ENCODE measurements around the gene KCNA1. TPM values are rescaled to one million over a fixed set of nuclear protein-coding genes. Genes with fewer than 3 reads are reported as not detected.

The KCNA1 gene
- total and polyA plus RNA-seq, 2 donors (not counting 1 experiment from before 2014, with no cell fraction given) = not detected

GRCh38 chr12:4867384-4867783 lies 42.3 kb upstream of the KCNA1 start:
- Histone ChIP-seq H2AFZ (ENCODE audit: low read length) (no peak overlapping the region), H3K79me2 (ENCODE audit: control insufficient read depth, insufficient read depth, low read length) (no peaks in the 10 kb centered on the region), H3K9me3 (ENCODE audit: control insufficient read depth, insufficient read depth, low read depth, low read length) (no peaks in the 10 kb centered on the region), H3K4me2 (ENCODE audit: extremely low read depth, insufficient read depth, low read length) (no peak overlapping the region), H4K20me1 (ENCODE audit: control insufficient read depth, extremely low read depth, insufficient read depth, low read length) (no peaks in the 10 kb centered on the region), H3K4me1 (ENCODE audit: control insufficient read depth, extremely low read depth, insufficient read depth, low read length) (no peaks in the 10 kb centered on the region), H3K4me3 (replicated peaks in 1 of 4; ENCODE audit: control extremely low read depth in 1 of 4, insufficient read depth in 1 of 4, low read depth in 3 of 4, low read length in 4 of 4) (no peak overlapping the region), H3K9ac (ENCODE audit: insufficient read depth, low read length) (no peak overlapping the region), H3K27me3 (ENCODE audit: control insufficient read depth, insufficient read depth, low read length) (peaks cover 2% of the 10 kb centered on the region), H3K36me3 (ENCODE audit: control insufficient read depth, insufficient read depth, low read length) (no peaks in the 10 kb centered on the region), H3K27ac (ENCODE audit: insufficient read depth, low read length) (no peak overlapping the region)
- no peak for TF ChIP-seq CTCF (conservative IDR thresholded peaks at IDR 0.05 in 1 of 2, IDR thresholded peaks at IDR 0.05 in 1 of 2; ENCODE audit: low read depth in 1 of 2, low read length in 2 of 2)
- TF ChIP-seq EZH2 (IDR thresholded peaks at IDR 0.05; ENCODE audit: low read length, missing control alignments) = no peak
- DNase-seq (ENCODE audit: low read depth in 2 of 2) = no peak

DNA sequence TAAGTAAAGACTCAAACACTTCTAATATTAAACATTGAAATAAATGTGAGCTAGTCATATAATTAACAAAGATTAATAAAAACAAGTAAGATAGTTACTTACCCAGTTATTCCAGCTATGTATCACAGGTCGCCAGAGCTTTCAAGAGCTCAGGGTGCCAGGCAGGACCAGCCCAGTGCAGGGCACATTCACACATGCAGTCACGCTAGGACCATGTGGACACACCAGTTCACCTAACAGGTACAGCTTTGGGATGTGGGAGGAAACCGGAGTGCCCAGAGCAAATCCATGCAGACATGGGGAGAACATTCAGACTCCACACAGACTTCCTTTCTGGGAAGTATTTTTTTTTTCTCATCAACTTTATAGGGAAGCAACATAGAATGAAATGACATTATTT lies 39.3 kb upstream of the KCNA1 start:
- Histone ChIP-seq H3K9ac (ENCODE audit: insufficient read depth, low read length) (no peak overlapping the region), H3K9me3 (ENCODE audit: control insufficient read depth, insufficient read depth, low read depth, low read length) (no peaks in the 10 kb centered on the region), H2AFZ (ENCODE audit: low read length) (no peak overlapping the region), H3K36me3 (ENCODE audit: control insufficient read depth, insufficient read depth, low read length) (no peaks in the 10 kb centered on the region), H3K27me3 (ENCODE audit: control insufficient read depth, insufficient read depth, low read length) (no peaks in the 10 kb centered on the region), H4K20me1 (ENCODE audit: control insufficient read depth, extremely low read depth, insufficient read depth, low read length) (no peaks in the 10 kb centered on the region), H3K27ac (ENCODE audit: insufficient read depth, low read length) (no peak overlapping the region), H3K4me3 (replicated peaks in 1 of 4; ENCODE audit: control extremely low read depth in 1 of 4, insufficient read depth in 1 of 4, low read depth in 3 of 4, low read length in 4 of 4) (no peak overlapping the region), H3K4me2 (ENCODE audit: extremely low read depth, insufficient read depth, low read length) (no peak overlapping the region), H3K79me2 (ENCODE audit: control insufficient read depth, insufficient read depth, low read length) (no peaks in the 10 kb centered on the region), H3K4me1 (ENCODE audit: control insufficient read depth, extremely low read depth, insufficient read depth, low read length) (no peaks in the 10 kb centered on the region)
- DNase-seq (ENCODE audit: low read depth in 2 of 2) = no peak
- TF ChIP-seq EZH2 (IDR thresholded peaks at IDR 0.05; ENCODE audit: low read length, missing control alignments) (no peak), CTCF (conservative IDR thresholded peaks at IDR 0.05 in 1 of 2, IDR thresholded peaks at IDR 0.05 in 1 of 2; ENCODE audit: low read depth in 1 of 2, low read length in 2 of 2) (no peak)

GRCh38 chr12:4871514-4871913 lies 38.2 kb upstream of the KCNA1 start:
- H3K36me3 ChIP-seq (ENCODE audit: control insufficient read depth, insufficient read depth, low read length) = no peaks in the 10 kb centered on the region
- no peak overlapping the region for H2AFZ ChIP-seq (ENCODE audit: low read length)
- no peaks in the 10 kb centered on the region for H3K79me2 ChIP-seq (ENCODE audit: control insufficient read depth, insufficient read depth, low read length)
- H3K4me1 ChIP-seq (ENCODE audit: control insufficient read depth, extremely low read depth, insufficient read depth, low read length) = no peaks in the 10 kb centered on the region
- H3K9me3 ChIP-seq (ENCODE audit: control insufficient read depth, insufficient read depth, low read depth, low read length) = no peaks in the 10 kb centered on the region
- H3K9ac ChIP-seq (ENCODE audit: insufficient read depth, low read length) = no peak overlapping the region
- H3K4me2 ChIP-seq (ENCODE audit: extremely low read depth, insufficient read depth, low read length) = no peak overlapping the region
- H3K4me3 ChIP-seq (replicated peaks in 1 of 4; ENCODE audit: control extremely low read depth in 1 of 4, insufficient read depth in 1 of 4, low read depth in 3 of 4, low read length in 4 of 4) = no peak overlapping the region
- H4K20me1 ChIP-seq (ENCODE audit: control insufficient read depth, extremely low read depth, insufficient read depth, low read length) = no peaks in the 10 kb centered on the region
- no peak for DNase-seq (ENCODE audit: low read depth in 2 of 2)
- H3K27me3 ChIP-seq (ENCODE audit: control insufficient read depth, insufficient read depth, low read length) = no peaks in the 10 kb centered on the region
- H3K27ac ChIP-seq (ENCODE audit: insufficient read depth, low read length) = no peak overlapping the region
- TF ChIP-seq EZH2 (IDR thresholded peaks at IDR 0.05; ENCODE audit: low read length, missing control alignments) = no peak
- no peak for TF ChIP-seq CTCF (conservative IDR thresholded peaks at IDR 0.05 in 1 of 2, IDR thresholded peaks at IDR 0.05 in 1 of 2; ENCODE audit: low read depth in 1 of 2, low read length in 2 of 2)
